Glutamatergic neuron (in vitro differentiated cells): Measurements from ENCODE around the gene SMARCAL1. TPM values are rescaled to one million over a fixed set of nuclear protein-coding genes. Genes with fewer than 3 reads are reported as not detected.

Experiments used
- DNase-seq: peaks from one replicate; pipeline ENCODE4 v3.0.0; 2022
- H3K27ac Mint-ChIP-seq: one replicate; pipeline ENCODE4 v1.8.0; 2020; ENCODE audit warnings: mild to moderate bottlenecking, mixed read lengths, inconsistent platforms; ENCODE audit not compliant: unreplicated experiment
- H3K27me3 Mint-ChIP-seq: one replicate; pipeline ENCODE4 v1.8.0; 2020; ENCODE audit warnings: mild to moderate bottlenecking, moderate library complexity, mixed read lengths, inconsistent platforms; ENCODE audit not compliant: unreplicated experiment
- H3K36me3 Mint-ChIP-seq: one replicate; pipeline ENCODE4 v1.8.0; 2020; ENCODE audit warnings: mild to moderate bottlenecking, mixed read lengths, inconsistent platforms; ENCODE audit not compliant: unreplicated experiment
- H3K4me1 Mint-ChIP-seq: one replicate; pipeline ENCODE4 v1.8.0; 2020; ENCODE audit warnings: mild to moderate bottlenecking, low read depth, mixed read lengths, inconsistent platforms; ENCODE audit not compliant: unreplicated experiment
- H3K4me3 Mint-ChIP-seq: one replicate; pipeline ENCODE4 v1.8.0; 2020; ENCODE audit warnings: mild to moderate bottlenecking, mixed read lengths, inconsistent platforms; ENCODE audit not compliant: unreplicated experiment
- H3K9me3 Mint-ChIP-seq: one replicate; pipeline ENCODE4 v1.8.0; 2020; ENCODE audit warnings: mild to moderate bottlenecking, moderate library complexity, mixed read lengths, inconsistent platforms; ENCODE audit not compliant: unreplicated experiment
- total RNA-seq: library from RNA; stranded (reverse); fragmentation: NEBNext Ultra II Directional; extraction: Animal tissue kit (Norgen Biotek cat#: 25700); gene quantifications from one replicate; pipeline ENCODE4 v1.2.1, GENCODE V29; 2021; ENCODE audit not compliant: unreplicated experiment
- TF ChIP-seq, protein P1 (sequence below): fragments of 200-600 bp; sonication (generic); IDR thresholded peaks from one replicate; pipeline ENCODE4 v1.5.0; 2021; ENCODE audit not compliant: partially characterized antibody, unreplicated experiment

Gene SMARCAL1
- total RNA-seq, 1 donor from 2014 or later = 36.6 TPM

DNA sequence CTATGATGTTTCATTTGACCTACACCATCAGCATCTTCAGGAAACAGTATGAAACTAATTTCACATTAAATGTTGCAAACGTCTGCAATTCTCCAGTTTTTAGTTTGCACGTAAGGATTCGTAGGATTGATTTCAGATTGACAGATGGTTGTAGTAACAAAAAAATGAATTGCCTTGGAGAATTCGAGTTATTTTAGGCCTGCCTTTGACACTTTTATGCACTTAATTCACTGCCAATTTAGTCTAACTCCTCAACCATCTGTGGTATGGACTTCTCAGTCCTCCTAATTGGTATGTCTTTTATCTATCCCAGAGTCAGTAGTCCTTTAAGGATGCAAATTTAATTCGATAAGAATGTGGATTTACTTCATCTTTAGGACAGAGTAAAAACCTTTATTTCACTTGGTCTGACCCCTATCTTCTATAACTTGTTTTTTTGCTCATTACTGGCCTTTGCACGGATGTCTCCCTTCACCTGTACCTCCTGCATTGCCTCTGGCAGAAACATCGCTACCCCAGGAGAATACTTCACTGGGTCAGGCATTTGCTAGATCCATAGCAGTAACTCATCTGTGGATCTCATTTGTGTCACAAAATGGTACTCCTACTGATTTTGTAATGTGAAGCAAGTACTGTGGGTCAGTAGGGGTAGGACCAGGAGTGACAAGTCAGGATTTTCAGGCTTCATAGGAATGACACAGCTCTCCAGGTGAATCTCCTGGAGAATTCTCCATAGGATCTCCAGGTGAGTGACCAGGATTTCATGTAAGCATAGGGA, 90.3 kb downstream of the SMARCAL1 start:
- Mint-ChIP-seq H3K36me3 (peaks cover 6% of the 10 kb centered on the region), H3K4me3 (no peak overlapping the region)

DNA sequence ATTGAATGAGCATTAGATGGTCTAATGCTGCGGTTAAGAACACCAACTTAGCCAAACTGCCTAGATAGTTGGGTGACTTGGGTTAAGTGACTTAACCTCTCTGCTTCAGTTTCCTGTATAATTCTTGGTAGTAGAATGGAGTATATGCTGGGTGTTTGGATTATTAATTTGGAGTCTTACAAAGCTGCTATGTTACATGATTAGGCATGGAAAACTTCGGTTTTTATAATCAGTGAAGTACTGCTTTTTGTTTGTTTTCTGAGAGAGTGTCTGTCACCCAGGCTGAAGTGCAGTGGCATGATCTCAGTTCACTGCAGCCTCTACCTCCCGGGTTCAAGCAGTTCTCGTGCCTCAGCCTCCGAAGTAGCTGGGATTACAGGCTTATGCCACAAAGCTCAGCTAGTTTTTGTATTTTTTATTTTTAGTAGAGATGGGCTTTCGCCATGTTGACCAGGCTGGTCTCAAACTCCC, 90.9 kb downstream of the SMARCAL1 start:
- TF ChIP-seq, protein P1, sequence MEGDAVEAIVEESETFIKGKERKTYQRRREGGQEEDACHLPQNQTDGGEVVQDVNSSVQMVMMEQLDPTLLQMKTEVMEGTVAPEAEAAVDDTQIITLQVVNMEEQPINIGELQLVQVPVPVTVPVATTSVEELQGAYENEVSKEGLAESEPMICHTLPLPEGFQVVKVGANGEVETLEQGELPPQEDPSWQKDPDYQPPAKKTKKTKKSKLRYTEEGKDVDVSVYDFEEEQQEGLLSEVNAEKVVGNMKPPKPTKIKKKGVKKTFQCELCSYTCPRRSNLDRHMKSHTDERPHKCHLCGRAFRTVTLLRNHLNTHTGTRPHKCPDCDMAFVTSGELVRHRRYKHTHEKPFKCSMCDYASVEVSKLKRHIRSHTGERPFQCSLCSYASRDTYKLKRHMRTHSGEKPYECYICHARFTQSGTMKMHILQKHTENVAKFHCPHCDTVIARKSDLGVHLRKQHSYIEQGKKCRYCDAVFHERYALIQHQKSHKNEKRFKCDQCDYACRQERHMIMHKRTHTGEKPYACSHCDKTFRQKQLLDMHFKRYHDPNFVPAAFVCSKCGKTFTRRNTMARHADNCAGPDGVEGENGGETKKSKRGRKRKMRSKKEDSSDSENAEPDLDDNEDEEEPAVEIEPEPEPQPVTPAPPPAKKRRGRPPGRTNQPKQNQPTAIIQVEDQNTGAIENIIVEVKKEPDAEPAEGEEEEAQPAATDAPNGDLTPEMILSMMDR = no peak
- peaks cover 6% of the 10 kb centered on the region for H3K36me3 Mint-ChIP-seq
- no peak overlapping the region for H3K4me3 Mint-ChIP-seq

More for the DNA sequence above, 90.3 kb downstream of the SMARCAL1 start:
- H3K27me3 Mint-ChIP-seq = peaks cover 2% of the 10 kb centered on the region
- DNase-seq = no peak
- peaks cover 8% of the 10 kb centered on the region for H3K9me3 Mint-ChIP-seq
- TF ChIP-seq, protein P1 = no peak
- H3K27ac Mint-ChIP-seq = no peak overlapping the region
- H3K4me1 Mint-ChIP-seq = peaks cover 20% of the 10 kb centered on the region

DNA sequence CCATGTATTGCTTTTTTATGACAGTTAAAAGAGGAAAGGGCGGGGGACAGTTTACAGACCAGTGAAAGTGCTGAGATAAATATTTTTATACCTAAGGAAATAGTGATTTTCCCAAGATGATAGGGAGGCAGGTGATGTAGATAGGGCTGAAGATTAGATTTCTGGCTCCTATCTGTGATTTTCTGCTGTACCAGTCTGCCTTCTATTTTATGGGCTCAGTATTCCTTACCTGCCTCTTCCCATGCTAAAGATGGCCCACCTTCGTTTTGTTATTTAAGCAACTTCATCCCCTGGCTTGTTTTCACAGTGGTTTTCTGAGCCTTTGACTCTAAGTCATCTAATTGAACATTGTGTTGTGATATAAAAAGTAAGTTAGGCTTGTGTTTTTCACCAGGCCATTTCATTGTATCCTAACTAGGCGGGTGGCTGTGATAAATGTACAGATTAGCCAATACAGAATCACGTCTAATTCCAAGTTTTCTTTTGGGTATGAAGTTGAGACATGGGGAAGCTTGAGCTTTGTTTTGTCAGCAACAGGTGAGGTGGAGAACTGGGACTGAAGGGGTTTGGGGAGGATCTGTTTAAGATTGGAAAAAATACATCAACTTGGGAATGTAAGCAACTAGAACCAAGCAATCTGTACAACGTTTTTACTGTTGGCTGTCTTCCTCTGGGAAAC, 91.6 kb downstream of the SMARCAL1 start:
- H3K27ac Mint-ChIP-seq = no peak overlapping the region
- TF ChIP-seq, protein P1 = no peak
- H3K4me3 Mint-ChIP-seq = no peak overlapping the region
- peaks cover 2% of the 10 kb centered on the region for H3K27me3 Mint-ChIP-seq
- H3K36me3 Mint-ChIP-seq = peaks cover 6% of the 10 kb centered on the region
- DNase-seq = no peak
- H3K9me3 Mint-ChIP-seq = peaks cover 6% of the 10 kb centered on the region
- peaks cover 21% of the 10 kb centered on the region for H3K4me1 Mint-ChIP-seq

More for the DNA sequence above, 90.9 kb downstream of the SMARCAL1 start:
- peaks cover 2% of the 10 kb centered on the region for H3K27me3 Mint-ChIP-seq
- no peak for DNase-seq
- H3K27ac Mint-ChIP-seq = no peak overlapping the region
- peaks cover 19% of the 10 kb centered on the region for H3K4me1 Mint-ChIP-seq
- peaks cover 8% of the 10 kb centered on the region for H3K9me3 Mint-ChIP-seq

DNA sequence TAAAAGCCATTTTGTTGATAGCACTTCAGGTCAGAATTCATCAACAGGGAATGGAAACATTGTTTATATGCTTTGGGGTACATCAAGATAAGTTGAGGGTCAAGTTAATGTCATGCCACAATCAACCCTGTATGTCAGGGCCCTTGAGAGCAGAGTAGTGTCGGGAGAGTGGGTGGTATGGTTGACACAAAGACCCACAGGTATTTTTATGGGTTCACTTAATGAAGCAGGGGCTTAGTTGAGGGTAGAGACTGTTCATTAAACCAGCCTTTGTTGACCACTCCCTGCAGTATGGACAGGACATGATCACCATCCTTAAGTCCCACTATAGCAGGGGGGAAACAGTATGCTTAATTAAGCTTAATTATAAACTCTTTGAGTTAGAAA, 92.1 kb downstream of the SMARCAL1 start:
- Mint-ChIP-seq H3K4me1 (peaks cover 21% of the 10 kb centered on the region), H3K27me3 (peaks cover 2% of the 10 kb centered on the region), H3K9me3 (peaks cover 3% of the 10 kb centered on the region), H3K36me3 (peaks cover 6% of the 10 kb centered on the region), H3K4me3 (no peak overlapping the region), H3K27ac (no peak overlapping the region)
- no peak for DNase-seq
- TF ChIP-seq, protein P1 = no peak
